HEK293T (cell line): Measurements from ENCODE around the gene SPATA32.

Source experiments
- ELF4 ChIP-seq: fragments of 450-650 bp; IDR thresholded peaks from 2 replicates; pipeline ENCODE4 v1.6.1; 2017; ENCODE audit warnings: antibody characterized with exemption
- FOXA1 ChIP-seq: fragments of 450-650 bp; IDR thresholded peaks from 2 replicates; pipeline ENCODE4 v1.6.1; 2016; ENCODE audit warnings: mild to moderate bottlenecking
- FOXM1 ChIP-seq: fragments of 450-650 bp; IDR thresholded peaks from 2 replicates; pipeline ENCODE4 v1.6.1; 2017; ENCODE audit warnings: mild to moderate bottlenecking, borderline replicate concordance
- SP1 ChIP-seq: fragments of 450-650 bp; IDR thresholded peaks from 2 replicates; pipeline ENCODE4 v1.6.1; 2017
- SUZ12 ChIP-seq: fragments of 450-650 bp; IDR thresholded peaks from 2 replicates; pipeline ENCODE4 v1.6.1; 2016; ENCODE audit warnings: mild to moderate bottlenecking
- TARDBP ChIP-seq: fragments of 450-650 bp; IDR thresholded peaks from 2 replicates; pipeline ENCODE4 v1.6.1; 2016
- ZNF384 ChIP-seq: fragments of 450-650 bp; IDR thresholded peaks from 2 replicates; pipeline ENCODE4 v1.6.1; 2016
- TF ChIP-seq, protein P1 (sequence below): fragments of 450-650 bp; IDR thresholded peaks from 2 replicates; pipeline ENCODE4 v1.6.1; 2016

DNA sequence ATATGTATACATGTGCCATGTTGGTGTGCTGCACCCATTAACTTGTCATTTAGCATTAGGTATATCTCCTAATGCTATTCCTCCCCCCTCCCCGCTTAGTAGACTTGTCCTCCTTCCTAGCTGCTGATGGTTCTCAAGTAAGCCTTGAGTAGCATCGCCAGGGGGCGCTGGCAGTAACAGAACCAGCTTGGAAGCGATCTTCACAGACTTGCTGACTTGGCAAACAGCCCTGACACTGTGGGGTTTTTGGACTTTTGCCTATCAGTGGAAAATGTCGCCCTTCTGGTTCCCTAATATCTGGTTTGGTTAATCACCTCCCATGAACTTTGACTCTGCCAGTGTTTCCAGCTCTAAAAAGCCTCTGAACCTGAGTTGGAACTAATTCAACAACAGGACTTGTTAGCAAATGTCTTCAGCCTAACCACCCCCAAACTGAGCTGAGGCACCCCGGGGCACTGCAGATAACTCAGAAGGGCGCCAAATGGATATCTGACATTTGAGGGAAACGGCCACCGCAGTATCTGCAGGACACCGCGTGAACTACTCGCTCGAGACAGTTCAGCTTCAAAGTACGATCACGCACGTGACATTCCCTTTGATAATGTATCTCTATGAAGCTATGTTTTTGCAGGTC is 15.4 kb upstream of the SPATA32 start:
- TF ChIP-seq FOXA1 (no peak), ZNF384 (no peak), SUZ12 (no peak), ELF4 (no peak), FOXM1 (no peak), SP1 (no peak), TARDBP (no peak)
- TF ChIP-seq, protein P1, sequence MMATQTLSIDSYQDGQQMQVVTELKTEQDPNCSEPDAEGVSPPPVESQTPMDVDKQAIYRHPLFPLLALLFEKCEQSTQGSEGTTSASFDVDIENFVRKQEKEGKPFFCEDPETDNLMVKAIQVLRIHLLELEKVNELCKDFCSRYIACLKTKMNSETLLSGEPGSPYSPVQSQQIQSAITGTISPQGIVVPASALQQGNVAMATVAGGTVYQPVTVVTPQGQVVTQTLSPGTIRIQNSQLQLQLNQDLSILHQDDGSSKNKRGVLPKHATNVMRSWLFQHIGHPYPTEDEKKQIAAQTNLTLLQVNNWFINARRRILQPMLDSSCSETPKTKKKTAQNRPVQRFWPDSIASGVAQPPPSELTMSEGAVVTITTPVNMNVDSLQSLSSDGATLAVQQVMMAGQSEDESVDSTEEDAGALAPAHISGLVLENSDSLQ = no peak
